ENCODE results near the gene TRAPPC6A. TPM values are rescaled to one million over a fixed set of nuclear protein-coding genes. Genes with fewer than 3 reads are reported as not detected.
A peak's percentile ranks its signal among the peaks of the same experiment; 100 is the strongest.

The TRAPPC6A gene
- total and polyA plus RNA-seq, 2 donors (not counting 1 experiment from before 2014, with no cell fraction given), result 9.3 to 15.9 TPM

DNA sequence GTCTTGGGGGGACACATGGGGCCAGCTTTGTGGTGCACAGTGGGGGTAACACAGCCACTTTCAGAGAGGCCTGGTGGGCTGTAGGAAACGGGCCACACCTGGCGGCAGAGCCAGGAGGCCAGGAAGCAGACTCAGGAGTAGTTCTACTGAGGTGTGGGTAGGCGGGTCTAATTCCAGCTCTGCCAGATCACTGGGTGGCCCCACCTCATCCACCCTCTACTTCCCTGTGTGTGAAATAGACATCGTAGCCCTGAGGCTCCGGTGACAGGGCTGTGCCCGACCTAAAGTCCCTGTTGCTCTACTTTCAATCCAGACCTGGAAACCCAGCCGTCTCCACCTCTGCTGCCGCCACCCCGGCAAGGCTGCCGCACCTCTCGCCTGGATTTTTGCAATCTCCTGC is 21.3 kb downstream of the TRAPPC6A start:
- TF ChIP-seq EZH2 (IDR thresholded peaks at IDR 0.05; ENCODE audit: low read length, missing control alignments), result no peak
- TF ChIP-seq, protein P1, sequence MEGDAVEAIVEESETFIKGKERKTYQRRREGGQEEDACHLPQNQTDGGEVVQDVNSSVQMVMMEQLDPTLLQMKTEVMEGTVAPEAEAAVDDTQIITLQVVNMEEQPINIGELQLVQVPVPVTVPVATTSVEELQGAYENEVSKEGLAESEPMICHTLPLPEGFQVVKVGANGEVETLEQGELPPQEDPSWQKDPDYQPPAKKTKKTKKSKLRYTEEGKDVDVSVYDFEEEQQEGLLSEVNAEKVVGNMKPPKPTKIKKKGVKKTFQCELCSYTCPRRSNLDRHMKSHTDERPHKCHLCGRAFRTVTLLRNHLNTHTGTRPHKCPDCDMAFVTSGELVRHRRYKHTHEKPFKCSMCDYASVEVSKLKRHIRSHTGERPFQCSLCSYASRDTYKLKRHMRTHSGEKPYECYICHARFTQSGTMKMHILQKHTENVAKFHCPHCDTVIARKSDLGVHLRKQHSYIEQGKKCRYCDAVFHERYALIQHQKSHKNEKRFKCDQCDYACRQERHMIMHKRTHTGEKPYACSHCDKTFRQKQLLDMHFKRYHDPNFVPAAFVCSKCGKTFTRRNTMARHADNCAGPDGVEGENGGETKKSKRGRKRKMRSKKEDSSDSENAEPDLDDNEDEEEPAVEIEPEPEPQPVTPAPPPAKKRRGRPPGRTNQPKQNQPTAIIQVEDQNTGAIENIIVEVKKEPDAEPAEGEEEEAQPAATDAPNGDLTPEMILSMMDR (conservative IDR thresholded peaks at IDR 0.05 in 1 of 2, IDR thresholded peaks at IDR 0.05 in 1 of 2; ENCODE audit: low read depth in 1 of 2, low read length in 2 of 2), result no peak
- peaks cover 15% of the 10 kb centered on the region for H3K27me3 ChIP-seq (ENCODE audit: control insufficient read depth, insufficient read depth, low read length)
- H3K4me2 ChIP-seq (ENCODE audit: extremely low read depth, insufficient read depth, low read length), result no peak overlapping the region
- no peak overlapping the region for H2AFZ ChIP-seq (ENCODE audit: low read length)
- H3K9me3 ChIP-seq (ENCODE audit: control insufficient read depth, insufficient read depth, low read depth, low read length), result no peaks in the 10 kb centered on the region
- no peaks in the 10 kb centered on the region for H4K20me1 ChIP-seq (ENCODE audit: control insufficient read depth, extremely low read depth, insufficient read depth, low read length)
- peaks cover 12% of the 10 kb centered on the region for H3K4me1 ChIP-seq (ENCODE audit: control insufficient read depth, extremely low read depth, insufficient read depth, low read length)
- H3K4me3 ChIP-seq (replicated peaks in 1 of 4; ENCODE audit: control extremely low read depth in 1 of 4, insufficient read depth in 1 of 4, low read depth in 3 of 4, low read length in 4 of 4), result no peak overlapping the region
- no peak overlapping the region for H3K27ac ChIP-seq (ENCODE audit: insufficient read depth, low read length)
- no peaks in the 10 kb centered on the region for H3K79me2 ChIP-seq (ENCODE audit: control insufficient read depth, insufficient read depth, low read length)
- no peaks in the 10 kb centered on the region for H3K36me3 ChIP-seq (ENCODE audit: control insufficient read depth, insufficient read depth, low read length)
- no peak for DNase-seq (ENCODE audit: low read depth in 2 of 2)
- H3K9ac ChIP-seq (ENCODE audit: insufficient read depth, low read length), result no peak overlapping the region

DNA sequence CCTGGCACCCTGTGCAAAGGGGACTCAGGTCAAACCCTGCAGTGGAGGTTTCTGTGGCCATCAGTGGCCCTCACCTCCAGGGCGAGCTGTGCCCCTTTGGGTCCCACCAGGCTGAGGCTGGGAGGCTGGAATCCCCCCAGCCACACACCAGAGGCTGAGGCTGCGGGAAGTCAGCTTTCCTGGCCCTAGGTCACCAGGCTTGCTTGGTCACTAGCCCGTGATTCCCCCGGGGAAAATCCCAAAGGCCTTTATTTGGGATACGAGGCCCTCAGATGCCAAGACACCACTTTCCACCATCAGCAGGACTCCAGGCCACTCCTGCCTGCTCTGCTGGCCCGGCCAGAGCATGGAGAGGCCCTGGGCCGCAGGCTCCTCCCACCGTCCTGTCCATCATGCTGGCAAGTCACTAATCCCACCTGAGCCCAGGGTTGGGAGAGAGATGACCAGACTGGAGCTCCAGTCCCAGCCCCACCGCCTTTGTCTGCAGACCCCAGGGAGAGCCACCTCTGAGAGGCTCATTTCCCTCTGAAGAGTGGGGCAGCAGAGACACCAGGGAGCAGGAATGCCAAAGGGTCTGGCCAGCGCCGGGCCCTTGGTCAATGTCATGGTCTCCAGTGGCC is 21.9 kb downstream of the TRAPPC6A start:
- TF ChIP-seq EZH2 (IDR thresholded peaks at IDR 0.05; ENCODE audit: low read length, missing control alignments), result no peak
- TF ChIP-seq, protein P1 (conservative IDR thresholded peaks at IDR 0.05 in 1 of 2, IDR thresholded peaks at IDR 0.05 in 1 of 2; ENCODE audit: low read depth in 1 of 2, low read length in 2 of 2), result no peak
- Histone ChIP-seq H3K9ac (ENCODE audit: insufficient read depth, low read length) (no peak overlapping the region), H3K4me1 (ENCODE audit: control insufficient read depth, extremely low read depth, insufficient read depth, low read length) (peaks cover 12% of the 10 kb centered on the region), H3K4me2 (ENCODE audit: extremely low read depth, insufficient read depth, low read length) (no peak overlapping the region), H3K4me3 (replicated peaks in 1 of 4; ENCODE audit: control extremely low read depth in 1 of 4, insufficient read depth in 1 of 4, low read depth in 3 of 4, low read length in 4 of 4) (no peak overlapping the region), H3K27ac (ENCODE audit: insufficient read depth, low read length) (no peak overlapping the region), H3K36me3 (ENCODE audit: control insufficient read depth, insufficient read depth, low read length) (no peaks in the 10 kb centered on the region), H4K20me1 (ENCODE audit: control insufficient read depth, extremely low read depth, insufficient read depth, low read length) (no peaks in the 10 kb centered on the region), H3K27me3 (ENCODE audit: control insufficient read depth, insufficient read depth, low read length) (peaks cover 13% of the 10 kb centered on the region), H3K9me3 (ENCODE audit: control insufficient read depth, insufficient read depth, low read depth, low read length) (no peaks in the 10 kb centered on the region), H2AFZ (ENCODE audit: low read length) (no peak overlapping the region), H3K79me2 (ENCODE audit: control insufficient read depth, insufficient read depth, low read length) (no peaks in the 10 kb centered on the region)
- no peak for DNase-seq (ENCODE audit: low read depth in 2 of 2)

DNA sequence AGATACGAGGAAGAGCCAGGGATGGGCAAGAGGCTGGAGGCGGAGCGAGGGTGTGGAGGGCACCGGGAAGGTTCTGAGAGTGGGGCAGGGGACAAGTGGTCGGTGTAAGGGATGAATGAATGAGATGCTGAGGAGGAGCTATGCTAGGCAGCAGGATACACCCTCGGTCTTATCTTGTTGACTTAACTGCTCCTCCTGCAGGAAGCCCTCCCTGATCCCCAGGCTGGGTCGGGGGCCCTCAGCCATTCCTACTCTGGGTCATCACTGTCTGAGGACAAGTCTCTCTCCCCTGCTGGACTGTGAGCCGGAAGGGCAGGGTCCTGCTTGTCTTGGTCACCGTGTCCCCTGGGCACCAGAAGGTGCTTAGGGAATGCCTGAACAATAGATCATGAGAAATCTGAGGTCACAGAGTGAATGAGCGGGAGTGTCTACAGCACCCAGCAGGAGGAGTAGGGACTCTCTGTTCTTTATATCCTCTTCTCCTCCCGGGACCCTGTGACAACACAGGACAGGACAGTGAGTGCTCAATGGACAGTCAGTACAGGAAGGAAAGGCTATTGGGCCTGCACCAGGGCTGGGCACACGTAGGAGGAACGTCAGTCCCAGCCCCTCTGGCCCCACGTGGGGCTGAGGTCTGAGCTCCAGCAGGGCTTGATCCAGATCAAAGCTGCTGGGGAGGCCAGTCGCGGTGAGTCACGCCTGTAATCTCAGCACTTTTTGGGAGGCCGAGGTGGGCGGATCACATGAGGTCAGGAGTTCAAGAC is 23.8 kb downstream of the TRAPPC6A start:
- Histone ChIP-seq H3K4me1 (ENCODE audit: control insufficient read depth, extremely low read depth, insufficient read depth, low read length) (peaks cover 12% of the 10 kb centered on the region), H2AFZ (ENCODE audit: low read length) (no peak overlapping the region)
- DNase-seq (ENCODE audit: low read depth in 2 of 2), result peak; percentile 77 to 84

More for the DNA sequence above, 23.8 kb downstream of the TRAPPC6A start:
- Histone ChIP-seq H3K4me3 (replicated peaks in 1 of 4; ENCODE audit: control extremely low read depth in 1 of 4, insufficient read depth in 1 of 4, low read depth in 3 of 4, low read length in 4 of 4) (no peak overlapping the region), H3K9me3 (ENCODE audit: control insufficient read depth, insufficient read depth, low read depth, low read length) (no peaks in the 10 kb centered on the region), H3K9ac (ENCODE audit: insufficient read depth, low read length) (no peak overlapping the region), H3K36me3 (ENCODE audit: control insufficient read depth, insufficient read depth, low read length) (no peaks in the 10 kb centered on the region), H3K27me3 (ENCODE audit: control insufficient read depth, insufficient read depth, low read length) (peaks cover 9% of the 10 kb centered on the region), H3K27ac (ENCODE audit: insufficient read depth, low read length) (no peak overlapping the region), H4K20me1 (ENCODE audit: control insufficient read depth, extremely low read depth, insufficient read depth, low read length) (no peaks in the 10 kb centered on the region), H3K79me2 (ENCODE audit: control insufficient read depth, insufficient read depth, low read length) (no peaks in the 10 kb centered on the region), H3K4me2 (ENCODE audit: extremely low read depth, insufficient read depth, low read length) (no peak overlapping the region)
- TF ChIP-seq, protein P1 (conservative IDR thresholded peaks at IDR 0.05 in 1 of 2, IDR thresholded peaks at IDR 0.05 in 1 of 2; ENCODE audit: low read depth in 1 of 2, low read length in 2 of 2), result no peak
- no peak for TF ChIP-seq EZH2 (IDR thresholded peaks at IDR 0.05; ENCODE audit: low read length, missing control alignments)

Measured in fibroblast of lung (primary cell).